GM12873 (cell line): ENCODE results near the gene FAM216B.

Source experiments
- CTCF ChIP-seq: IDR thresholded peaks from 2 replicates; pipeline ENCODE4 v1.5.1; 2012; ENCODE audit warnings: low read depth, mild to moderate bottlenecking, moderate library complexity, low read length, control low read depth; ENCODE audit not compliant: insufficient read depth; ENCODE audit errors: missing control alignments

Gene FAM216B

GRCh38 chr13:42757678-42758420, 23.5 kb upstream of the FAM216B start:
- TF ChIP-seq CTCF, result no peak

GRCh38 chr13:42758515-42758914, 22.9 kb upstream of the FAM216B start:
- TF ChIP-seq CTCF, result no peak

- no peak for TF ChIP-seq CTCF
These were observed 20.4 kb upstream of the FAM216B start for GRCh38 chr13:42760951-42761350.

- no peak for TF ChIP-seq CTCF
These were observed 19.1 kb upstream of the FAM216B start for GRCh38 chr13:42762251-42762650.

- no peak for TF ChIP-seq CTCF
These were observed 18.5 kb upstream of the FAM216B start for GRCh38 chr13:42762917-42763316.

- no peak for TF ChIP-seq CTCF
These were observed 15.4 kb upstream of the FAM216B start for GRCh38 chr13:42766016-42766415.

GRCh38 chr13:42769650-42770049, 11.7 kb upstream of the FAM216B start:
- TF ChIP-seq CTCF, result no peak
